ENCODE measurements around the gene GALNT7.

GRCh38 chr4:173245952-173246351 lies 77.3 kb downstream of the GALNT7 start:
- TF ChIP-seq CTCF (IDR thresholded peaks at IDR 0.05) (no peak), POLR2A (IDR thresholded peaks at IDR 0.05) (no peak), EP300 (IDR thresholded peaks at IDR 0.05) (no peak)

All from tibial nerve (tissue), 4 donors.